HepG2 (cell line): Measurements from ENCODE around the gene PPP1R15A. TPM values are rescaled to one million over a fixed set of nuclear protein-coding genes. Genes with fewer than 3 reads are reported as not detected.

Experiments used
- ATAC-seq: fragments of 200-7000 bp; cut with Tn5 transposase; 3 replicates; pipeline ENCODE4 v1.9.1; 2020; ENCODE audit warnings: mild to moderate bottlenecking, moderate library complexity
- BruUV-seq: library from RNA; stranded (reverse); fragments of 400-500 nt; replicated peaks from 2 replicates; lab custom pipeline; 2021; lab: Mats Ljungman, UMichigan
- CTCF ChIA-PET: fragments of 300-600 bp; formaldehyde crosslinking; extraction: SDS; loops from one replicate; lab custom pipeline; 2021; ENCODE audit warnings: low total read pairs, inconsistent platforms, low intra/inter-chr PET ratio; lab: Yijun Ruan, JAX
- POLR2A ChIA-PET: fragments of 350-600 bp; sonication (Branson Sonifier 250); formaldehyde crosslinking; loops from one replicate; lab custom pipeline; 2020; ENCODE audit warnings: antibody characterized with exemption, inconsistent platforms; lab: Yijun Ruan, JAX
- DNase-seq: peaks from one replicate; pipeline ENCODE4 v3.0.0-alpha.2; 2015; ENCODE audit warnings: low spot score
- FAIRE-seq: peaks from 3 replicates; lab custom pipeline; 2011; peaks lifted over from hg19 to GRCh38; lab: Jason Lieb, UNC
- H2AFZ ChIP-seq: one replicate; pipeline ENCODE4 v1.6.1; 2011; ENCODE audit warnings: low read length, inconsistent platforms
- H3K27ac ChIP-seq: fragments of 300-600 bp; 3 replicates; pipeline ENCODE4 v1.8.0; 2011; ENCODE audit warnings: mixed run types, mild to moderate bottlenecking, mixed read lengths, low read length, inconsistent platforms; ENCODE audit not compliant: insufficient read depth; ENCODE audit errors: extremely low read length
- H3K27me3 ChIP-seq, 2 experiments: fragments of 200-600 bp in 1 of 2; 2 replicates in 1 of 2; 3 replicates in 1 of 2; pipeline versions ENCODE4 v1.6.0 to v1.8.0; 2011; ENCODE audit warnings: low read length in 2 of 2, mild to moderate bottlenecking in 2 of 2, moderate library complexity in 2 of 2, inconsistent platforms in 1 of 2; ENCODE audit not compliant: insufficient read depth in 2 of 2, control insufficient read depth in 1 of 2
- H3K36me3 ChIP-seq, 2 experiments: fragments of 200-600 bp in 1 of 2; replicated peaks in 1 of 2; 2 replicates in 1 of 2; 3 replicates in 1 of 2; pipeline versions ENCODE4 v1.5.1 to v1.8.0; 2011; ENCODE audit warnings: low read length in 2 of 2, inconsistent platforms in 1 of 2; ENCODE audit not compliant: insufficient read depth in 2 of 2, control insufficient read depth in 1 of 2
- H3K4me1 ChIP-seq: 2 replicates; pipeline ENCODE4 v1.5.1; 2012; ENCODE audit warnings: low read length, inconsistent platforms; ENCODE audit not compliant: insufficient read depth
- H3K4me2 ChIP-seq: 2 replicates; pipeline ENCODE4 v1.6.0; 2011; ENCODE audit warnings: low read depth, low read length, inconsistent platforms
- H3K4me3 ChIP-seq, 3 experiments: fragments of 200-600 bp in 1 of 3; sonication (generic), shearing (Covaris generic) in 1 of 3; replicated peaks in 1 of 3; 2 replicates each; pipeline ENCODE4 v1.5.1; 2011 to 2016; ENCODE audit warnings: low read length in 3 of 3, inconsistent platforms in 2 of 3, low read depth in 2 of 3, mild to moderate bottlenecking in 2 of 3, control low read depth in 1 of 3, mixed read lengths in 1 of 3; ENCODE audit not compliant: insufficient read depth in 1 of 3
- H3K79me2 ChIP-seq: one replicate; pipeline ENCODE4 v1.6.1; 2011; ENCODE audit warnings: low read length, inconsistent platforms; ENCODE audit not compliant: insufficient read depth
- H3K9ac ChIP-seq: 2 replicates; pipeline ENCODE4 v1.6.0; 2011; ENCODE audit warnings: mild to moderate bottlenecking, low read depth, low read length, inconsistent platforms; ENCODE audit not compliant: insufficient read depth
- H3K9me3 ChIP-seq: 2 replicates; pipeline ENCODE4 v1.5.1; 2012; ENCODE audit warnings: mild to moderate bottlenecking, low read length
- H4K20me1 ChIP-seq: 2 replicates; pipeline ENCODE4 v1.6.0; 2011; ENCODE audit warnings: inconsistent platforms, mild to moderate bottlenecking, low read length, moderate library complexity; ENCODE audit not compliant: insufficient read depth
- HMGA1 ChIP-seq: sonication (generic); formaldehyde crosslinking; conservative IDR thresholded peaks from 2 replicates; pipeline ENCODE4 v1.4.0; 2020; ENCODE audit warnings: missing genetic modification reagents
- KAT2B ChIP-seq: fragments of 150-350 bp; IDR thresholded peaks from 2 replicates; pipeline ENCODE4 v1.6.1; 2014; ENCODE audit warnings: low read depth, low read length, borderline replicate concordance
- NFKBIZ ChIP-seq: IDR thresholded peaks from 2 replicates; pipeline ENCODE4 v1.6.1; 2018; ENCODE audit warnings: missing genetic modification reagents, missing compliant biosample characterization
- PHF8 ChIP-seq: sonication (generic); formaldehyde crosslinking; IDR thresholded peaks from 2 replicates; pipeline ENCODE4 v1.5.0; 2020; ENCODE audit warnings: missing genetic modification reagents
- POLR2A ChIP-seq, 2 experiments: IDR thresholded peaks; 2 replicates each; pipeline ENCODE4 v1.6.1; 2011; ENCODE audit warnings: low read depth in 2 of 2, low read length in 2 of 2, mild to moderate bottlenecking in 1 of 2, moderate library complexity in 1 of 2; ENCODE audit not compliant: insufficient read depth in 1 of 2
- SMARCE1 ChIP-seq: fragments of 450-650 bp; IDR thresholded peaks from 2 replicates; pipeline ENCODE4 v1.6.1; 2017; ENCODE audit warnings: borderline replicate concordance
- TBX3 ChIP-seq: fragments of 450-650 bp; IDR thresholded peaks from 2 replicates; pipeline ENCODE4 v1.6.1; 2017; ENCODE audit warnings: antibody characterized with exemption, mild to moderate bottlenecking, inconsistent platforms, borderline replicate concordance
- ZBTB38 ChIP-seq: sonication (generic); formaldehyde crosslinking; IDR thresholded peaks from 2 replicates; pipeline ENCODE4 v1.5.1; 2020; ENCODE audit warnings: mild to moderate bottlenecking, missing genetic modification reagents
- ZNF256 ChIP-seq: sonication (generic); formaldehyde crosslinking; conservative IDR thresholded peaks from 2 replicates; pipeline ENCODE4 v1.4.0; 2020; ENCODE audit warnings: missing genetic modification reagents
- ZNF274 ChIP-seq: sonication (generic); formaldehyde crosslinking; IDR thresholded peaks from 2 replicates; pipeline ENCODE4 v1.5.1; 2020; ENCODE audit warnings: mild to moderate bottlenecking, missing genetic modification reagents
- ZNF431 ChIP-seq: sonication (generic); formaldehyde crosslinking; IDR thresholded peaks from 2 replicates; pipeline ENCODE4 v1.9.0; 2022; ENCODE audit warnings: missing genetic modification reagents, low read depth, mild to moderate bottlenecking, borderline replicate concordance
- ZNF710 ChIP-seq: sonication (generic); formaldehyde crosslinking; IDR thresholded peaks from 2 replicates; pipeline ENCODE4 v1.5.0; 2020; ENCODE audit warnings: mild to moderate bottlenecking, missing genetic modification reagents, borderline replicate concordance
- WGBS: methylation state at CpG from one replicate; pipeline ENCODE4 v1.1.6; 2017; ENCODE audit warnings: low lambda C conversion rate; 5-methylcytosine and 5-hydroxymethylcytosine counted together
- in situ Hi-C: cut with HindIII; loops from 2 replicates; pipeline ENCODE4 v1.10.0; 2017; ENCODE audit warnings: low pct_unique_long_range_greater_than_20kb; ENCODE audit not compliant: extremely low pct_ligation_motif_present
- intact Hi-C: fragments of 100-400 bp; cut with micrococcal nuclease; formaldehyde crosslinking; loops from one replicate; pipeline ENCODE4 v1.10.0; 2022; ENCODE audit not compliant: unreplicated experiment
- polyA plus RNA-seq, 8 experiments: library from polyadenylated mRNA; depleted of rRNA in 3 of 8; stranded (reverse) in 7 of 8; unstranded in 1 of 8; fragments of >200 nt; fragmentation: Illumina TruSeq in 4 of 8; extraction: Trizol in 4 of 8; gene quantifications; 2 replicates each; pipeline versions ENCODE4 v1.2.1 to v1.2.3, GENCODE V29; 2011 to 2016; ENCODE audit warnings: low read depth in 4 of 8, missing spikeins in 1 of 8, mixed read lengths in 1 of 8; ENCODE audit not compliant: insufficient read depth in 1 of 8
- total RNA-seq, 5 experiments: library from RNA; depleted of rRNA; stranded (reverse); fragments of >200 nt; fragmentation: Illumina TruSeq; extraction: Trizol; gene quantifications; 2 replicates each; pipeline ENCODE4 v1.2.3, GENCODE V29; 2016; ENCODE audit warnings: low read depth in 1 of 5
- TF ChIP-seq, protein P1 (sequence below): fragments of 450-650 bp; IDR thresholded peaks from 2 replicates; pipeline ENCODE4 v1.6.1; 2017

The PPP1R15A gene
- total and polyA plus RNA-seq, 2 of the 13 experiments (the other 11 are each of a cell fraction or from before 2014, with no cell fraction given) = 15.6 to 18.5 TPM

DNA sequence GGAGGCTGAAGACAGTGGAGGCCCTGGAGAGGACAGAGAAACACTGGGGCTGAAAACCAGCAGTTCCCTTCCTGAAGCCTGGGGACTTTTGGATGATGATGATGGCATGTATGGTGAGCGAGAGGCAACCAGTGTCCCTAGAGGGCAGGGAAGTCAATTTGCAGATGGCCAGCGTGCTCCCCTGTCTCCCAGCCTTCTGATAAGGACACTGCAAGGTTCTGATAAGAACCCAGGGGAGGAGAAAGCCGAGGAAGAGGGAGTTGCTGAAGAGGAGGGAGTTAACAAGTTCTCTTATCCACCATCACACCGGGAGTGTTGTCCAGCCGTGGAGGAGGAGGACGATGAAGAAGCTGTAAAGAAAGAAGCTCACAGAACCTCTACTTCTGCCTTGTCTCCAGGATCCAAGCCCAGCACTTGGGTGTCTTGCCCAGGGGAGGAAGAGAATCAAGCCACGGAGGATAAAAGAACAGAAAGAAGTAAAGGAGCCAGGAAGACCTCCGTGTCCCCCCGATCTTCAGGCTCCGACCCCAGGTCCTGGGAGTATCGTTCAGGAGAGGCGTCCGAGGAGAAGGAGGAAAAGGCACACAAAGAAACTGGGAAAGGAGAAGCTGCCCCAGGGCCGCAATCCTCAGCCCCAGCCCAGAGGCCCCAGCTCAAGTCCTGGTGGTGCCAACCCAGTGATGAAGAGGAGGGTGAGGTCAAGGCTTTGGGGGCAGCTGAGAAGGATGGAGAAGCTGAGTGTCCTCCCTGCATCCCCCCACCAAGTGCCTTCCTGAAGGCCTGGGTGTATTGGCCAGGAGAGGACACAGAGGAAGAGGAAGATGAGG, 1.5 kb downstream of the PPP1R15A start (continued):
- no peak for TF ChIP-seq ZNF710
- peak in 1 of 2 experiments; percentile 17; a peak in 2 of 4 replicates for TF ChIP-seq POLR2A (IDR thresholded peaks at IDR 0.05; ENCODE audit: insufficient read depth in 1 of 2, low read depth in 2 of 2, low read length in 2 of 2)
- TF ChIP-seq PHF8 = no peak
- TF ChIP-seq NFKBIZ = no peak
- no peak for TF ChIP-seq KAT2B
- TF ChIP-seq, all 625 proteins: peak for 5

DNA sequence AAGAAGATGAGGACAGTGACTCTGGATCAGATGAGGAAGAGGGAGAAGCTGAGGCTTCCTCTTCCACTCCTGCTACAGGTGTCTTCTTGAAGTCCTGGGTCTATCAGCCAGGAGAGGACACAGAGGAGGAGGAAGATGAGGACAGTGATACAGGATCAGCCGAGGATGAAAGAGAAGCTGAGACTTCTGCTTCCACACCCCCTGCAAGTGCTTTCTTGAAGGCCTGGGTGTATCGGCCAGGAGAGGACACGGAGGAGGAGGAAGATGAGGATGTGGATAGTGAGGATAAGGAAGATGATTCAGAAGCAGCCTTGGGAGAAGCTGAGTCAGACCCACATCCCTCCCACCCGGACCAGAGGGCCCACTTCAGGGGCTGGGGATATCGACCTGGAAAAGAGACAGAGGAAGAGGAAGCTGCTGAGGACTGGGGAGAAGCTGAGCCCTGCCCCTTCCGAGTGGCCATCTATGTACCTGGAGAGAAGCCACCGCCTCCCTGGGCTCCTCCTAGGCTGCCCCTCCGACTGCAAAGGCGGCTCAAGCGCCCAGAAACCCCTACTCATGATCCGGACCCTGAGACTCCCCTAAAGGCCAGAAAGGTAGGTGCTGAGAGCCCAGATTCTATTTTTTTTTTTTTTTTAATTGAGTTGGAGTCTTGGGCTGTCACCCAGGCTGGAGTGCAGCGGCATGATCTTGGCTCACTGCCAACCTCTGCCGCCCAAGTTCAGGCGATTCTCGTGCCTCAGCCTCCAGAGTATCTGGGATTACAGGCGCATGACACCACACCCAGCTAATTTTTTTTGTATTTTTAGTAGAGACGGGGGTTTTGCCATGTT, 2.3 kb downstream of the PPP1R15A start:
- intact Hi-C loops (loop anchor here (10.0 kb wide), 1 partner anchor 90 kb away; the partner anchor contains the start of gene FTL), in situ Hi-C loops (loop anchor here (5.0 kb wide), 1 partner anchor 88 kb away; no protein-coding TSS in a partner anchor)
- peaks cover 34% of the 10 kb centered on the region for H3K79me2 ChIP-seq
- no peak for ATAC-seq
- CTCF ChIA-PET = no interaction called here
- H3K27me3 ChIP-seq = no peaks in the 10 kb centered on the region; a peak in 1 of 5 replicates
- peak overlapping the region; percentile 100 for H3K9ac ChIP-seq
- peak overlapping the region; percentile 61 to 97 (median 94) for H3K4me3 ChIP-seq
- POLR2A ChIA-PET = interaction anchor here (0.7 to 6.9 kb wide), 6 partner anchors 25 to 119 kb away, joined by 3 to 88 read pairs (median 12); partner anchors contain the start of genes FTL, GYS1, NUCB1 and RUVBL2
- no peak for FAIRE-seq
- H2AFZ ChIP-seq = no peak overlapping the region
- peak overlapping the region; percentile 99 for H3K27ac ChIP-seq
- H4K20me1 ChIP-seq = peaks cover 32% of the 10 kb centered on the region
- no peak for DNase-seq
- H3K4me2 ChIP-seq = peak overlapping the region; percentile 97
- H3K36me3 ChIP-seq = peaks cover 9 to 32% of the 10 kb centered on the region in 2 experiments
- peaks cover 49% of the 10 kb centered on the region for H3K4me1 ChIP-seq
- no peaks in the 10 kb centered on the region for H3K9me3 ChIP-seq
- WGBS = 75% methylated on average over 17 of the region's 17 CpGs
- no TSS peak for BruUV-seq
- TF ChIP-seq ZNF256 (CRISPR knock-in tag) (no peak), ZNF274 (no peak), HMGA1 (no peak), SMARCE1 (no peak), TBX3 (no peak), ZBTB38 (CRISPR knock-in tag) (0 out of 2 replicates have a peak, but pooled peaks have one; percentile 30), ZNF431 (CRISPR knock-in tag) (no peak)
- TF ChIP-seq, protein P1, sequence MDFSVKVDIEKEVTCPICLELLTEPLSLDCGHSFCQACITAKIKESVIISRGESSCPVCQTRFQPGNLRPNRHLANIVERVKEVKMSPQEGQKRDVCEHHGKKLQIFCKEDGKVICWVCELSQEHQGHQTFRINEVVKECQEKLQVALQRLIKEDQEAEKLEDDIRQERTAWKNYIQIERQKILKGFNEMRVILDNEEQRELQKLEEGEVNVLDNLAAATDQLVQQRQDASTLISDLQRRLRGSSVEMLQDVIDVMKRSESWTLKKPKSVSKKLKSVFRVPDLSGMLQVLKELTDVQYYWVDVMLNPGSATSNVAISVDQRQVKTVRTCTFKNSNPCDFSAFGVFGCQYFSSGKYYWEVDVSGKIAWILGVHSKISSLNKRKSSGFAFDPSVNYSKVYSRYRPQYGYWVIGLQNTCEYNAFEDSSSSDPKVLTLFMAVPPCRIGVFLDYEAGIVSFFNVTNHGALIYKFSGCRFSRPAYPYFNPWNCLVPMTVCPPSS = no peak
